H1 (cell line): Measurements from ENCODE around the gene HEBP2. TPM values are rescaled to one million over a fixed set of nuclear protein-coding genes. Genes with fewer than 3 reads are reported as not detected.

Experiments
- CTCF ChIA-PET: fragments of 300-600 bp; sonication (Branson Sonifier 250); formaldehyde crosslinking; loops from one replicate; lab custom pipeline; 2021; ENCODE audit not compliant: partially characterized antibody; lab: Charles Lee
- POLR2A ChIA-PET: fragments of 300-600 bp; sonication (Branson Sonifier 250); formaldehyde crosslinking; loops from one replicate; lab custom pipeline; 2021; ENCODE audit warnings: inconsistent platforms; ENCODE audit not compliant: partially characterized antibody; lab: Charles Lee
- DNase-seq, 2 experiments: peaks; one replicate each; pipeline versions ENCODE4 v3.0.0 to v3.0.0-alpha.2; 2010 to 2022; ENCODE audit warnings: low spot score in 2 of 2, low read depth in 1 of 2, mixed read lengths in 1 of 2
- FAIRE-seq: peaks from 2 replicates; lab custom pipeline; 2011; peaks lifted over from hg19 to GRCh38; lab: Jason Lieb, UNC
- H2AFZ ChIP-seq: 2 replicates; pipeline ENCODE4 v1.8.1; 2012; ENCODE audit warnings: low read length, inconsistent platforms
- H2AK5ac ChIP-seq: 2 replicates; pipeline ENCODE4 v1.6.1; 2013; ENCODE audit warnings: low read depth, low read length
- H2BK120ac ChIP-seq: replicated peaks from 2 replicates; pipeline ENCODE3; 2013; ENCODE audit warnings: low read depth, low read length, inconsistent platforms
- H2BK12ac ChIP-seq: 2 replicates; pipeline ENCODE4 v1.6.1; 2013; ENCODE audit warnings: low read depth, low read length
- H2BK15ac ChIP-seq: 2 replicates; pipeline ENCODE4 v1.6.1; 2013; ENCODE audit warnings: low read length
- H2BK20ac ChIP-seq: 2 replicates; pipeline ENCODE4 v1.6.1; 2013; ENCODE audit warnings: low read length
- H2BK5ac ChIP-seq: 2 replicates; pipeline ENCODE4 v1.6.1; 2013; ENCODE audit warnings: low read depth, low read length
- H3K14ac ChIP-seq: 2 replicates; pipeline ENCODE4 v1.6.1; 2013; ENCODE audit warnings: inconsistent platforms; ENCODE audit not compliant: insufficient read length
- H3K18ac ChIP-seq: 2 replicates; pipeline ENCODE4 v1.6.1; 2013; ENCODE audit warnings: low read length; ENCODE audit errors: extremely low read depth
- H3K23ac ChIP-seq: 2 replicates; pipeline ENCODE4 v1.6.1; 2013; ENCODE audit warnings: inconsistent platforms; ENCODE audit not compliant: insufficient read length
- H3K23me2 ChIP-seq: 2 replicates; pipeline ENCODE4 v1.6.1; 2013; ENCODE audit warnings: low read depth, low read length
- H3K27ac ChIP-seq: 2 replicates; pipeline ENCODE4 v1.6.1; 2011; ENCODE audit warnings: low read depth, low read length, inconsistent platforms
- H3K27me3 ChIP-seq, 4 experiments: replicated peaks in 1 of 4; 1 replicate in 1 of 4; 2 replicates in 3 of 4; pipeline versions ENCODE4 v1.6.1 to v1.8.1; 2011 to 2013; ENCODE audit warnings: low read length in 3 of 4, mild to moderate bottlenecking in 3 of 4, inconsistent platforms in 2 of 4, mixed read lengths in 2 of 4, moderate library complexity in 1 of 4; ENCODE audit not compliant: control insufficient read depth in 3 of 4, insufficient read depth in 3 of 4; ENCODE audit errors: extremely low read depth in 1 of 4
- H3K36me3 ChIP-seq, 4 experiments: 2 replicates each; pipeline versions ENCODE4 v1.6.1 to v1.8.1; 2011 to 2013; ENCODE audit warnings: mild to moderate bottlenecking in 4 of 4, low read length in 3 of 4, moderate library complexity in 2 of 4, control low read depth in 1 of 4, inconsistent platforms in 1 of 4; ENCODE audit not compliant: insufficient read depth in 4 of 4, control insufficient read depth in 2 of 4
- H3K4ac ChIP-seq: replicated peaks from 2 replicates; pipeline ENCODE3; 2013; ENCODE audit warnings: low read length, low read depth, mixed read lengths, inconsistent platforms; ENCODE audit not compliant: insufficient read length
- H3K4me1 ChIP-seq, 4 experiments: replicated peaks in 1 of 4; 1 replicate in 1 of 4; 2 replicates in 3 of 4; pipeline versions ENCODE4 v1.6.1 to v1.8.1; 2011 to 2013; ENCODE audit warnings: low read length in 3 of 4, inconsistent platforms in 2 of 4, mixed read lengths in 1 of 4; ENCODE audit not compliant: insufficient read depth in 4 of 4, control insufficient read depth in 3 of 4
- H3K4me2 ChIP-seq, 2 experiments: 2 replicates each; pipeline versions ENCODE4 v1.6.1 to v1.8.1; 2011 to 2013; ENCODE audit warnings: low read depth in 2 of 2, low read length in 2 of 2, control low read depth in 1 of 2, inconsistent platforms in 1 of 2, mild to moderate bottlenecking in 1 of 2; ENCODE audit not compliant: insufficient read depth in 1 of 2
- H3K4me3 ChIP-seq, 4 experiments: fragments of 200-600, 300-600 bp in 1 of 4; sonication (generic), shearing (Covaris generic), sonication (Bioruptor Twin) in 1 of 4; 2 replicates each; pipeline versions ENCODE4 v1.5.1 to v1.8.1; 2011 to 2016; ENCODE audit warnings: low read length in 4 of 4, low read depth in 3 of 4, control low read depth in 2 of 4, inconsistent platforms in 2 of 4, mild to moderate bottlenecking in 2 of 4, mixed read lengths in 1 of 4, moderate library complexity in 1 of 4; ENCODE audit not compliant: insufficient read depth in 2 of 4; ENCODE audit errors: extremely low read depth in 1 of 4
- H3K56ac ChIP-seq: replicated peaks from 2 replicates; pipeline ENCODE3; 2013; ENCODE audit warnings: low read depth, mild to moderate bottlenecking, mixed read lengths, low read length, inconsistent platforms; ENCODE audit not compliant: insufficient read length
- H3K79me1 ChIP-seq: 2 replicates; pipeline ENCODE4 v1.6.1; 2013; ENCODE audit warnings: low read depth, low read length, control low read depth
- H3K79me2 ChIP-seq, 2 experiments: 2 replicates each; pipeline versions ENCODE4 v1.6.1 to v1.8.1; 2012 to 2013; ENCODE audit warnings: low read length in 2 of 2, mild to moderate bottlenecking in 2 of 2, inconsistent platforms in 1 of 2; ENCODE audit not compliant: insufficient read depth in 2 of 2, control insufficient read depth in 1 of 2
- H3K9ac ChIP-seq, 4 experiments: replicated peaks in 1 of 4; 1 replicate in 1 of 4; 2 replicates in 3 of 4; pipeline versions ENCODE4 v1.6.1 to v1.8.1; 2011 to 2013; ENCODE audit warnings: low read depth in 3 of 4, low read length in 3 of 4, control low read depth in 2 of 4, mild to moderate bottlenecking in 2 of 4, moderate library complexity in 2 of 4, inconsistent platforms in 1 of 4; ENCODE audit errors: extremely low read depth in 1 of 4
- H3K9me3 ChIP-seq, 2 experiments: 2 replicates each; pipeline versions ENCODE4 v1.6.1 to v1.8.1; 2012 to 2013; ENCODE audit warnings: mild to moderate bottlenecking in 2 of 2, moderate library complexity in 2 of 2, control low read depth in 1 of 2, inconsistent platforms in 1 of 2, low read depth in 1 of 2, low read length in 1 of 2, mixed read lengths in 1 of 2; ENCODE audit not compliant: insufficient read depth in 2 of 2
- H4K20me1 ChIP-seq, 2 experiments: replicated peaks in 1 of 2; 2 replicates each; pipeline versions ENCODE3 to v1.8.1; 2011 to 2013; ENCODE audit warnings: inconsistent platforms in 2 of 2, low read length in 2 of 2, mild to moderate bottlenecking in 1 of 2; ENCODE audit not compliant: insufficient read depth in 2 of 2, control insufficient read depth in 1 of 2
- H4K5ac ChIP-seq: 2 replicates; pipeline ENCODE4 v1.6.1; 2013; ENCODE audit warnings: low read length, low read depth, mixed read lengths, inconsistent platforms; ENCODE audit not compliant: insufficient read length
- H4K8ac ChIP-seq: 2 replicates; pipeline ENCODE4 v1.8.0; 2013; ENCODE audit warnings: mild to moderate bottlenecking, moderate library complexity, low read length, inconsistent platforms; ENCODE audit not compliant: insufficient read depth; ENCODE audit errors: extremely low read depth
- H4K91ac ChIP-seq: replicated peaks from 2 replicates; pipeline ENCODE3; 2013; ENCODE audit warnings: low read length, mixed read lengths, inconsistent platforms; ENCODE audit not compliant: insufficient read length
- FOSL1 ChIP-seq: IDR thresholded peaks from 2 replicates; pipeline ENCODE4 v1.6.1; 2011; ENCODE audit warnings: mild to moderate bottlenecking, low read depth, low read length, moderate library complexity; ENCODE audit not compliant: insufficient read depth
- HDAC6 ChIP-seq: IDR thresholded peaks from one replicate; pipeline ENCODE4 v1.7.1; 2012; ENCODE audit warnings: low read depth, mild to moderate bottlenecking, inconsistent platforms, low read length, moderate library complexity
- PHF8 ChIP-seq: fragments of 200-600 bp; sonication (generic); conservative IDR thresholded peaks from 2 replicates; pipeline ENCODE4 v1.7.1; 2012; ENCODE audit warnings: low read depth, mild to moderate bottlenecking, inconsistent platforms, low read length, moderate library complexity
- POLR2AphosphoS5 ChIP-seq: IDR thresholded peaks from 2 replicates; pipeline ENCODE4 v1.6.1; 2011; ENCODE audit warnings: low read depth, low read length
- RAD21 ChIP-seq, 2 experiments: IDR thresholded peaks in 1 of 2; conservative IDR thresholded peaks in 1 of 2; 2 replicates each; pipeline ENCODE4 v1.6.1; 2011; ENCODE audit warnings: low read depth in 2 of 2, low read length in 2 of 2, improper control_type of control experiment in 1 of 2, inconsistent platforms in 1 of 2, mild to moderate bottlenecking in 1 of 2, moderate library complexity in 1 of 2
- SIX5 ChIP-seq: IDR thresholded peaks from 2 replicates; pipeline ENCODE4 v1.6.1; 2011; ENCODE audit warnings: mild to moderate bottlenecking, low read depth, low read length
- SP1 ChIP-seq: IDR thresholded peaks from 2 replicates; pipeline ENCODE4 v1.6.1; 2011; ENCODE audit warnings: low read depth, low read length
- SP4 ChIP-seq: IDR thresholded peaks from 2 replicates; pipeline ENCODE4 v1.6.1; 2012; ENCODE audit warnings: low read length, inconsistent platforms
- SUZ12 ChIP-seq: fragments of 200-600 bp; sonication (generic); IDR thresholded peaks from 2 replicates; pipeline ENCODE4 v1.6.1; 2012; ENCODE audit warnings: mild to moderate bottlenecking, inconsistent platforms, low read length, moderate library complexity, mixed read lengths
- TAF7 ChIP-seq: optimal IDR thresholded peaks from 2 replicates; pipeline ENCODE3; 2011; ENCODE audit warnings: low read depth, mild to moderate bottlenecking, inconsistent platforms, low read length, moderate library complexity, borderline replicate concordance
- WGBS, 2 experiments: shearing (Covaris generic) in 1 of 2; methylation state at CpG; one replicate each; pipeline versions ENCODE4 v1.1.6 to v1.1.7; 2013 to 2015; ENCODE audit warnings: low lambda C conversion rate in 2 of 2, mixed read lengths in 2 of 2, inconsistent platforms in 1 of 2, low coverage in 1 of 2, missing lambda C conversion rate in 1 of 2; ENCODE audit not compliant: insufficient replicate concordance in 2 of 2, insufficient coverage in 1 of 2, insufficient read length in 1 of 2; ENCODE audit errors: extremely low coverage in 1 of 2, missing lambda C conversion rate in 1 of 2; 5-methylcytosine and 5-hydroxymethylcytosine counted together
- polyA plus RNA-seq, 7 experiments: library from polyadenylated mRNA; depleted of rRNA in 3 of 7; stranded (reverse) in 5 of 7; unstranded in 2 of 7; fragments of >200 nt in 5 of 7; fragments of 200-250 nt in 2 of 7; gene quantifications; 1 replicate in 5 of 7; 2 replicates in 1 of 7; 4 replicates in 1 of 7; pipeline versions ENCODE4 v1.2.1 to v1.2.3, GENCODE V29; 2011 to 2013; ENCODE audit warnings: missing spikeins in 2 of 7, mixed read lengths in 2 of 7
- total RNA-seq: library from RNA; stranded (reverse); fragmentation: NEBNext Ultra II Directional; extraction: Animal tissue kit (Norgen Biotek cat#: 25700); gene quantifications from 2 replicates; pipeline ENCODE4 v1.2.1, GENCODE V29; 2021
- TF ChIP-seq, protein P1 (sequence below): IDR thresholded peaks from 2 replicates; pipeline ENCODE4 v1.6.1; 2011; ENCODE audit warnings: low read length, improper control_type of control experiment

Gene HEBP2
- total and polyA plus RNA-seq, 2 of the 8 experiments (the other 6 are each of a cell fraction or from before 2014, with no cell fraction given), result 6.5 to 37.9 TPM

GRCh38 chr6:138426500-138427123 is 22.6 kb downstream of the HEBP2 start:
- Histone ChIP-seq H4K8ac (no peak overlapping the region), H4K91ac (no peak overlapping the region), H3K79me2 (no peaks in the 10 kb centered on the region), H2BK20ac (no peak overlapping the region), H2BK120ac (no peak overlapping the region), H2BK12ac (no peak overlapping the region), H3K27me3 (no peaks in the 10 kb centered on the region), H3K23ac (no peak overlapping the region), H3K27ac (no peak overlapping the region), H3K23me2 (no peaks in the 10 kb centered on the region), H4K20me1 (peaks cover 0 to 3% of the 10 kb centered on the region in 2 experiments), H3K14ac (no peak overlapping the region), H3K4ac (no peak overlapping the region), H3K9ac (no peak overlapping the region), H4K5ac (no peak overlapping the region), H3K4me1 (no peaks in the 10 kb centered on the region; a peak in 2 of 7 replicates), H3K18ac (no peak overlapping the region), H2AK5ac (no peak overlapping the region), H3K79me1 (no peaks in the 10 kb centered on the region; the same call in 1 of the 2 replicates), H3K4me2 (no peak overlapping the region), H3K9me3 (no peaks in the 10 kb centered on the region), H2AFZ (no peak overlapping the region), H3K36me3 (peaks cover 0 to 16% (median 5%) of the 10 kb centered on the region in 4 experiments; a peak in 3 of 8 replicates), H3K4me3 (no peak overlapping the region), H2BK15ac (no peak overlapping the region), H3K56ac (no peak overlapping the region), H2BK5ac (no peak overlapping the region)
- CTCF ChIA-PET, result interaction anchor here (0.9 to 11.4 kb wide), 13 partner anchors 10 to 340 kb away, joined by 3 to 192 read pairs (median 4); no protein-coding TSS in a partner anchor
- 86% methylated on average over 5 of the region's 5 CpGs; no CpG with 5 or more reads in 1 of the 2 experiments for WGBS, 2 experiments
- FAIRE-seq, result no peak
- POLR2A ChIA-PET, result interaction anchor here (0.6 to 1.1 kb wide), 2 partner anchors 10 to 304 kb away, joined by 3 to 4 read pairs; no protein-coding TSS in a partner anchor
- DNase-seq, result no peak
- TF ChIP-seq SP4 (no peak), HDAC6 (no peak), SUZ12 (no peak), TAF7 (no peak), SIX5 (no peak), RAD21 (IDR thresholded peaks at IDR 0.05 in 1 of 2, conservative IDR thresholded peaks at IDR 0.05 in 1 of 2; ENCODE audit: low read depth in 2 of 2, low read length in 2 of 2) (no peak), PHF8 (no peak), POLR2AphosphoS5 (no peak), SP1 (no peak), FOSL1 (no peak)
- TF ChIP-seq, protein P1, sequence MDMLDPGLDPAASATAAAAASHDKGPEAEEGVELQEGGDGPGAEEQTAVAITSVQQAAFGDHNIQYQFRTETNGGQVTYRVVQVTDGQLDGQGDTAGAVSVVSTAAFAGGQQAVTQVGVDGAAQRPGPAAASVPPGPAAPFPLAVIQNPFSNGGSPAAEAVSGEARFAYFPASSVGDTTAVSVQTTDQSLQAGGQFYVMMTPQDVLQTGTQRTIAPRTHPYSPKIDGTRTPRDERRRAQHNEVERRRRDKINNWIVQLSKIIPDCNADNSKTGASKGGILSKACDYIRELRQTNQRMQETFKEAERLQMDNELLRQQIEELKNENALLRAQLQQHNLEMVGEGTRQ, result no peak
